IMR-90 (cell line): Measurements from ENCODE around the gene CTBP2. TPM values are rescaled to one million over a fixed set of nuclear protein-coding genes. Genes with fewer than 3 reads are reported as not detected.

ENCODE experiments used
- ATAC-seq: fragments of 200-7000 bp; cut with Tn5 transposase; 2 replicates; pipeline ENCODE4 v1.9.1; 2020; ENCODE audit warnings: low read depth, mild to moderate bottlenecking, moderate library complexity
- BruUV-seq: library from RNA; stranded (reverse); fragments of 400-500 nt; replicated peaks from 2 replicates; lab custom pipeline; 2021; lab: Mats Ljungman, UMichigan
- CTCF ChIA-PET: fragments of 300-600 bp; formaldehyde crosslinking; extraction: SDS; loops from one replicate; lab custom pipeline; 2021; ENCODE audit warnings: antibody characterized with exemption; lab: Yijun Ruan, JAX
- POLR2A ChIA-PET: fragments of 300-600 bp; sonication (Branson Sonifier 250); formaldehyde crosslinking; loops from one replicate; lab custom pipeline; 2022; ENCODE audit warnings: antibody characterized with exemption; ENCODE audit not compliant: unreplicated experiment; lab: Charles Lee
- DNase-seq: peaks from one replicate; pipeline ENCODE4 v3.0.0; 2013
- H2AFZ ChIP-seq: replicated peaks from 2 replicates; pipeline ENCODE3; 2013; ENCODE audit warnings: low read length, mild to moderate bottlenecking; ENCODE audit not compliant: poor library complexity
- H2AK5ac ChIP-seq: 2 replicates; pipeline ENCODE4 v1.6.1; 2013; ENCODE audit warnings: low read depth, low read length, inconsistent platforms
- H2AK9ac ChIP-seq: replicated peaks from 2 replicates; pipeline ENCODE3; 2013; ENCODE audit warnings: mild to moderate bottlenecking, low read depth, low read length, moderate library complexity; ENCODE audit not compliant: poor library complexity
- H2BK120ac ChIP-seq: 2 replicates; pipeline ENCODE4 v1.6.1; 2013; ENCODE audit warnings: low read depth, low read length, inconsistent platforms
- H2BK15ac ChIP-seq: 3 replicates; pipeline ENCODE4 v1.6.1; 2013; ENCODE audit warnings: low read depth, low read length, inconsistent platforms
- H2BK20ac ChIP-seq: 2 replicates; pipeline ENCODE4 v1.6.1; 2013; ENCODE audit warnings: low read depth, mild to moderate bottlenecking, inconsistent platforms, low read length, moderate library complexity
- H2BK5ac ChIP-seq: 2 replicates; pipeline ENCODE4 v1.6.1; 2013; ENCODE audit warnings: mild to moderate bottlenecking, low read depth, low read length, inconsistent platforms; ENCODE audit not compliant: poor library complexity, severe bottlenecking
- H3K14ac ChIP-seq: replicated peaks from 2 replicates; pipeline ENCODE4 v1.6.1; 2013; ENCODE audit warnings: low read depth, low read length, inconsistent platforms
- H3K18ac ChIP-seq: 2 replicates; pipeline ENCODE4 v1.6.1; 2013; ENCODE audit warnings: low read depth, low read length, control low read depth
- H3K23ac ChIP-seq: 2 replicates; pipeline ENCODE4 v1.6.1; 2013; ENCODE audit warnings: low read depth, low read length, inconsistent platforms
- H3K27ac ChIP-seq: 2 replicates; pipeline ENCODE4 v1.5.1; 2013; ENCODE audit warnings: mild to moderate bottlenecking, control low read depth, low read length; ENCODE audit not compliant: insufficient read depth
- H3K27me3 ChIP-seq: 2 replicates; pipeline ENCODE4 v1.6.1; 2013; ENCODE audit warnings: low read length; ENCODE audit not compliant: control insufficient read depth, insufficient read depth
- H3K36me3 ChIP-seq: 2 replicates; pipeline ENCODE4 v1.6.1; 2013; ENCODE audit warnings: low read length, mixed read lengths; ENCODE audit not compliant: control insufficient read depth, insufficient read depth
- H3K4ac ChIP-seq: 2 replicates; pipeline ENCODE4 v1.6.1; 2013; ENCODE audit warnings: low read depth, low read length, inconsistent platforms
- H3K4me1 ChIP-seq: 2 replicates; pipeline ENCODE4 v1.6.1; 2013; ENCODE audit warnings: low read length, mixed read lengths; ENCODE audit not compliant: control insufficient read depth, insufficient read depth
- H3K4me2 ChIP-seq: 2 replicates; pipeline ENCODE4 v1.6.1; 2013; ENCODE audit warnings: low read depth, mild to moderate bottlenecking, control low read depth, low read length, moderate library complexity
- H3K4me3 ChIP-seq: 2 replicates; pipeline ENCODE4 v1.5.1; 2013; ENCODE audit warnings: low read depth, mild to moderate bottlenecking, control low read depth, low read length, moderate library complexity; ENCODE audit not compliant: insufficient read depth
- H3K56ac ChIP-seq: 2 replicates; pipeline ENCODE4 v1.6.1; 2013; ENCODE audit warnings: low read length, inconsistent platforms; ENCODE audit not compliant: insufficient read depth; ENCODE audit errors: extremely low read depth
- H3K79me1 ChIP-seq, 2 experiments: 2 replicates each; pipeline ENCODE4 v1.6.1; 2013; ENCODE audit warnings: low read length in 2 of 2, inconsistent platforms in 1 of 2, low read depth in 1 of 2
- H3K9ac ChIP-seq: 2 replicates; pipeline ENCODE4 v1.6.1; 2013; ENCODE audit warnings: low read depth, low read length, control low read depth
- H3K9me1 ChIP-seq: 2 replicates; pipeline ENCODE4 v1.6.1; 2013; ENCODE audit warnings: low read length, inconsistent platforms; ENCODE audit not compliant: insufficient read depth
- H3K9me3 ChIP-seq: 2 replicates; pipeline ENCODE4 v1.6.1; 2013; ENCODE audit warnings: low read length; ENCODE audit not compliant: control insufficient read depth, insufficient read depth
- H4K20me1 ChIP-seq: 2 replicates; pipeline ENCODE4 v1.6.1; 2013; ENCODE audit warnings: low read length, inconsistent platforms; ENCODE audit not compliant: insufficient read depth
- H4K5ac ChIP-seq: 2 replicates; pipeline ENCODE4 v1.6.1; 2013; ENCODE audit warnings: mild to moderate bottlenecking, low read depth, low read length, control low read depth
- H4K8ac ChIP-seq, 2 experiments: 2 replicates each; pipeline ENCODE4 v1.6.1; 2013; ENCODE audit warnings: low read depth in 2 of 2, low read length in 2 of 2, control low read depth in 1 of 2, inconsistent platforms in 1 of 2
- H4K91ac ChIP-seq: 2 replicates; pipeline ENCODE4 v1.6.1; 2013; ENCODE audit warnings: low read depth, low read length, inconsistent platforms; ENCODE audit not compliant: insufficient read depth
- MAZ ChIP-seq: IDR thresholded peaks from 2 replicates; pipeline ENCODE4 v1.6.1; 2012; ENCODE audit warnings: low read depth, mild to moderate bottlenecking, low read length, improper control_type of control experiment, moderate library complexity, borderline replicate concordance
- WGBS, 2 experiments: methylation state at CpG; one replicate each; pipeline versions ENCODE4 v1.1.5 to v1.1.7; 2013; ENCODE audit warnings: missing lambda C conversion rate in 2 of 2; ENCODE audit not compliant: insufficient read length in 1 of 2; ENCODE audit errors: extremely low coverage in 2 of 2; 5-methylcytosine and 5-hydroxymethylcytosine counted together
- dilution Hi-C: fragments of 300-500 bp; cut with HindIII; formaldehyde crosslinking; loops from one replicate; pipeline ENCODE4 v1.14.3; 2018; ENCODE audit warnings: low sequenced_read_pairs; ENCODE audit not compliant: unreplicated experiment
- in situ Hi-C: fragments of 300-500 bp; cut with MboI; formaldehyde crosslinking; loops from 3 replicates; pipeline ENCODE4 v1.14.3; 2019; ENCODE audit warnings: low sequenced_read_pairs, inconsistent platforms, mixed read lengths
- intact Hi-C: fragments of 100-400 bp; cut with micrococcal nuclease; formaldehyde crosslinking; loops from 2 replicates; pipeline ENCODE4 v1.10.0; 2022
- polyA plus RNA-seq, 3 experiments: library from polyadenylated mRNA; depleted of rRNA; stranded (reverse); fragments of >200 nt; gene quantifications; 2 replicates each; pipeline ENCODE4 v1.2.3, GENCODE V29; 2012; ENCODE audit warnings: low replicate concordance in 1 of 3
- total RNA-seq: library from RNA; depleted of rRNA; stranded (reverse); fragments of >200 nt; gene quantifications from 2 replicates; pipeline ENCODE4 v1.2.3, GENCODE V29; 2012

Gene CTBP2
- total and polyA plus RNA-seq, 2 of the 4 experiments (the other 2 are of a cell fraction), result 81.0 to 86.6 TPM

- H2BK120ac ChIP-seq, result no peak overlapping the region
- H3K4me3 ChIP-seq, result no peak overlapping the region
- POLR2A ChIA-PET, result no interaction called here
- H2BK15ac ChIP-seq, result no peak overlapping the region
- no peak overlapping the region for H3K4me2 ChIP-seq
- H3K79me1 ChIP-seq, result peaks cover 62 to 94% of the 10 kb centered on the region in 2 experiments
- no peak overlapping the region for H4K8ac ChIP-seq
- peaks cover 44% of the 10 kb centered on the region for H3K36me3 ChIP-seq
- ATAC-seq, result no peak
- H3K14ac ChIP-seq, result no peak overlapping the region
- no peak overlapping the region for H4K91ac ChIP-seq
- no peak for DNase-seq
- BruUV-seq, result no TSS peak
- no peak overlapping the region for H2BK5ac ChIP-seq
- in situ Hi-C loops, result no loop called here
- peaks cover 94% of the 10 kb centered on the region for H4K20me1 ChIP-seq
- no peak overlapping the region for H3K18ac ChIP-seq
- H2AK9ac ChIP-seq, result no peak overlapping the region
- dilution Hi-C loops, result no loop called here
- no peak overlapping the region for H3K56ac ChIP-seq
- H3K9me3 ChIP-seq, result peaks cover 4% of the 10 kb centered on the region
- H3K27me3 ChIP-seq, result no peaks in the 10 kb centered on the region
- no peak overlapping the region for H4K5ac ChIP-seq
- peaks cover 4% of the 10 kb centered on the region for H3K4me1 ChIP-seq
- H2AK5ac ChIP-seq, result no peak overlapping the region
- no peak overlapping the region for H3K23ac ChIP-seq
- no peak overlapping the region for H2AFZ ChIP-seq
- H3K9me1 ChIP-seq, result peaks cover 29% of the 10 kb centered on the region
- H3K27ac ChIP-seq, result no peak overlapping the region
- intact Hi-C loops, result no loop called here
- CTCF ChIA-PET, result no interaction called here
- no CpG with 5 or more reads among the region's 9 CpGs for WGBS, 2 experiments
- H3K9ac ChIP-seq, result no peak overlapping the region
- TF ChIP-seq MAZ, result no peak
- H2BK20ac ChIP-seq, result no peak overlapping the region
- no peak overlapping the region for H3K4ac ChIP-seq
Observed at GRCh38 chr10:125130260-125130659, 30.1 kb downstream of the CTBP2 start.
